Stimulated activated naive CD8-positive, alpha-beta T cell treated with anti-CD3 and anti-CD28 coated beads, Interleukin-15, Interleukin-2, amounts not matched to agents 100 ng/mL and 50 ng/mL, for 24 hours (primary cell): ENCODE measurements around the gene MYH7.
"Not testable (repeated sequence)": the region's sequence is repeated elsewhere in the genome, so short reads cannot be mapped to it uniquely, and the experiment has no call there.

Experiments
- H3K27ac Mint-ChIP-seq: one replicate; pipeline ENCODE4 v1.8.0; 2021; ENCODE audit warnings: mild to moderate bottlenecking, mixed read lengths
- H3K27me3 Mint-ChIP-seq: one replicate; pipeline ENCODE4 v1.8.0; 2021; ENCODE audit warnings: mixed read lengths
- H3K36me3 Mint-ChIP-seq: one replicate; pipeline ENCODE4 v1.8.0; 2021; ENCODE audit warnings: low read depth, mixed read lengths
- H3K4me1 Mint-ChIP-seq: one replicate; pipeline ENCODE4 v1.8.0; 2021; ENCODE audit warnings: low read depth, mixed read lengths
- H3K4me3 Mint-ChIP-seq: one replicate; pipeline ENCODE4 v1.8.0; 2021; ENCODE audit warnings: mild to moderate bottlenecking, mixed read lengths
- H3K9me3 Mint-ChIP-seq: one replicate; pipeline ENCODE4 v1.8.0; 2021; ENCODE audit warnings: mixed read lengths

MYH7 gene

DNA sequence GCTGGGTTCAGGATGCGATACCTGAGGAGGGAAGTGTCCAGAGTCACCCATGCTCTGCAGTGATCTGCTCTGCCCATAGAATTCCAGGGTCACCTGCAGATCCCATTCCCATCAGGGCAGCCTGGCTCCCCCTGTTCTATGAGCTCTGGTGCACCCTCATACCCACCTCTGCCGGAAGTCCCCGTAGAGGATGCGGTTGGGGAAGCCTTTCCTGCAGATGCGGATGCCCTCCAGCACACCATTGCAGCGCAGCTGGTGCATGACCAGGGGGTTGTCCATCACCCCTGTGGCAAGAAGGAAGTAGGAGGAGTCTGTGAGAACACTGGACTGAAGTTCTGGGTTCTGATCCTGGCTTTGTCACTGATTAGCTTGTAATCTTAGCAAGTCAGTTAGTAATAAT is 9.7 kb downstream of the MYH7 start:
- H3K27me3 Mint-ChIP-seq, H3K27ac Mint-ChIP-seq, H3K4me3 Mint-ChIP-seq, H3K9me3 Mint-ChIP-seq, H3K36me3 Mint-ChIP-seq: not testable (repeated sequence)
- peaks cover 12% of the 10 kb centered on the region for H3K4me1 Mint-ChIP-seq

DNA sequence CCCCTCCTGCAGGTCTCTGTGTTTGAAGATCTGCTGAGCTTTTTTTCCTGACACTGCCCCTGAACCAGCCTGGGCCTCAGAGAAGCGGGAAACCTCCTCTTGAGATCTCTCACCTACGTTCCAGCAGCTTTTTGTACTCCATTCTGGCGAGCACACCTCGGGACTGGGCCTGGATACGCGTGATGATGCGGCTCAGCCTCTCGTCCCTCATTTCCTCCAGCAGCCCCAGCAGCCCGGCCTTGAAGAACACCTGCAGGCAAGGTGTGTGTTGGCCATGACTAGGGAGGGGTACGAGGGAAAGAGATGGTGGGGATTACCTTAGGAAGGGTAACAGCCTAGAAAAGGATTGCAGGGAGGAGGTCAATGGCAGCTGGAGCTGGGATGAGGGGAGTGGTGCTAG is 10.3 kb downstream of the MYH7 start:
- Mint-ChIP-seq H3K27ac (no peak overlapping the region), H3K36me3 (no peaks in the 10 kb centered on the region), H3K27me3 (peaks cover 2% of the 10 kb centered on the region), H3K4me3 (no peak overlapping the region), H3K9me3 (no peaks in the 10 kb centered on the region), H3K4me1 (peaks cover 12% of the 10 kb centered on the region)

DNA sequence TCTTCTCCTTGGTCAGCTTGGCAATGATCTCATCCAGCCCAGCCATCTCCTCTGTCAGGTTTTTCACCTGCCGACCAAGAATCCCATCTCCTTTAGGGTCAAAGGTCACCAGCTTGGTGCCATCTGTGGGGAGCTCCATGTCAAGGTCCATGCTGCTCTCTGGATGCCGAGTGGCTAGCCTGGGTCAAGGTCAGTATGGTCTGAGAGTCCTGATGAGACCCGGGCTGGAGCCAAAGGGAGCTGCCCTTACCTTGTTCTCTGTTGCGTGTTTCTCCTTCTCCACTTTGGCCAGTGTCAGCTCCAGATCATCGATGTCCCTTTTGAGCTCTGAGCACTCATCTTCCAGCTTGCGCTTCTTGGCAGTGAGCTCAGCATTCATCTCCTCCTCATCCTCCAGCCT is 11.8 kb downstream of the MYH7 start:
- Mint-ChIP-seq H3K27me3 (peaks cover 4% of the 10 kb centered on the region), H3K4me3 (no peak overlapping the region), H3K27ac (no peak overlapping the region), H3K9me3 (no peaks in the 10 kb centered on the region), H3K36me3 (no peaks in the 10 kb centered on the region), H3K4me1 (peaks cover 12% of the 10 kb centered on the region)

DNA sequence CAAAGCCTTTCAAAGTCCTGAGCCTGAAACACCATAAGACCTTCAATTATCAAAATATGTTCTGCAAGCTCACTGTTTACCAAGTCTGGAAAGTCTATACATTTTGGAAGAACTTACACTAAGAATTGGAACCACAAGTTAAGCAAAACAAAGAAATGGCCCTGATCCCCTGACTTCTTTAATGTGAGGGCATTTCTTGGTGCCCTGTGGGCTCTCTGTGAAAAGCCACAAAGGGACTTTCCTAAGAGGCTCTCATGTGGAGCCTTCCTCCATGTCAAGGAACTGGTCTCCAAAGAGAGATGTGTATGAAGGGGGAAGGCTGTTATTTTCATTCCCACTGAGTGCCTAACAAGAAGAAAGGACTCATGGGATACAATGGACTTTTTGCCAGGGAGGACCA is 13.9 kb downstream of the MYH7 start:
- Mint-ChIP-seq H3K9me3 (no peaks in the 10 kb centered on the region), H3K4me3 (no peak overlapping the region), H3K27me3 (peaks cover 4% of the 10 kb centered on the region), H3K4me1 (peaks cover 12% of the 10 kb centered on the region), H3K27ac (no peak overlapping the region), H3K36me3 (no peaks in the 10 kb centered on the region)

DNA sequence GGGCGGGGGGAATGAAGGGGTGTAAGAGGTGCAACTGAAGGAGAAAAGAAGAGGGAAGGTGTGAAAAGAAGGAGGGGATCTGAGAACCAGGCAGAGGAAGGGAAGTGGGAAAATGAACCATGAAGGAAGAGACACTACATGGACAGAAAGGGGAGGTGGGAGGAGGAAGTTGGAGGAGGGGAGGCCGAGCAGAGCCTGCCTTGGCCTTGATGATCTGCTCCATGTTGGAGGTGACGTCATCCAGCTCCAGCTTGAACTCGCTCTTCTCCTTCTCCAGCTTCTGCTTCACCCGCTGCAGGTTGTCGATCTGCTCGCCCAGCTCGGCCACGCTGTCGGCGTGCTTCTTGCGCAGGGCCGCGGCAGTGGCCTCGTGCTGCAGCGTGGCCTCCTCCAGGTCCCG is 15.8 kb downstream of the MYH7 start:
- not testable (repeated sequence) for H3K27ac Mint-ChIP-seq, H3K27me3 Mint-ChIP-seq

DNA sequence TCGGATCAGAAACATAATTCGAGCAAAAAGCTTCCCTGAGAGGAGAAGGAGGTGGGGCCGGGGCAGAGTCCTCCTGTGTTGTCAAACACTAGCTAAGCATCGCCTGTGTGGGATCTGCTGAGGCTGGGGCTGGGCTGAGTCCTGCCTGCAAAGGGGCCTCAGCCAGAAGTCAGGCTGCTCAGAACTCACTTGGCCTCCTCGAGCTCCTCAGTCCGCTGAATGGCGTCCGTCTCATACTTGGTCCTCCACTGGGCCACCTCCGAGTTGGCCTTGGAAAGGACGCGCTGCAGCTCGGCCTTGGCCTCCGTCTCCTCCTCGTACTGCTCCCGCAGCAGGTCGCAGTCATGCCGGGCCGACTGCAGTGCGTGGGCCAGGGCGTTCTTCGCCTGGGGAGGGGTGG is 17.4 kb downstream of the MYH7 start:
- no peaks in the 10 kb centered on the region for H3K9me3 Mint-ChIP-seq
- H3K4me3 Mint-ChIP-seq: no peak overlapping the region
- H3K27ac Mint-ChIP-seq: no peak overlapping the region
- H3K27me3 Mint-ChIP-seq: peaks cover 4% of the 10 kb centered on the region
- H3K36me3 Mint-ChIP-seq: no peaks in the 10 kb centered on the region
- peaks cover 12% of the 10 kb centered on the region for H3K4me1 Mint-ChIP-seq

More for the DNA sequence above, 15.8 kb downstream of the MYH7 start:
- peaks cover 12% of the 10 kb centered on the region for H3K4me1 Mint-ChIP-seq
- not testable (repeated sequence) for H3K9me3 Mint-ChIP-seq, H3K36me3 Mint-ChIP-seq, H3K4me3 Mint-ChIP-seq

DNA sequence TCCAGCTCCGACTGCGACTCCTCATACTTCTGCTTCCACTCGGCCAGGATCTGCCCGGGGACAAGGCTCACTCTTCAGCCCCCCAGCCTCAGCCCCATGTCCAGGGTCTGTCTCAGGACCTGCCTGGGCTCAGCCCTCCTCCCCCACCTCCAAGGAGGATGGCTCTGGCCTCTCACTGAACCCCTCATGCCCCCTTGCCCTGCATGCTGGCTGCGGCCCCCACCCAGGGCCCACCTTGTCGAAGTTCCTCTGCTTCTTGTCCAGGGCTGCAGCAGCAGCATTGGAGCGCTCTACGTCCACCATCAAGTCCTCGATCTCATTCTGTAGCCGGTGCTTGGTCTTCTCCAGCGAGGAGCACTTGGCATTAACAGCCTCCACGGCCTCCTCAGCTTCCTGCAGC is 18.2 kb downstream of the MYH7 start:
- H3K36me3 Mint-ChIP-seq, H3K4me3 Mint-ChIP-seq, H3K27me3 Mint-ChIP-seq: not testable (repeated sequence)

DNA sequence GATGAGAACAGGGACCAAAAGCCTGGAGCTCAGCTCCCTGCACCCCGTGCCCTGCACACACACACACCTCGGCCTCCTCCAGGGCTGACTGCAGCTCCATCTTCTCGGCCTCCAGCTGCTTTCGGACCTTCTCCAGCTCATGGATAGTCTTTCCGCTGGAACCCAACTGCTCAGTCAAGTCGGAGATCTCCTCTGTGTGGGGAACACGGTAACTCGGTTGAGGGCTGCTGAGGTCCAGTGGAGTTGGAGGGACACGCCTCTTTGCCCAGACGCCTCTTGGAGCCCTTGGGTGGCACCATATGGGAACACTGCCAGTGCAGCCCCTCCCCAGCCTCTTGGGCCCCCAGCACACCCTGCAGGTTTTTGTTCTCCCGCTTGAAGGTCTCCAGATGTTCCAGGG is 18.7 kb downstream of the MYH7 start:
- H3K4me1 Mint-ChIP-seq: peaks cover 10% of the 10 kb centered on the region
- H3K9me3 Mint-ChIP-seq: no peaks in the 10 kb centered on the region
- no peak overlapping the region for H3K4me3 Mint-ChIP-seq
- H3K27me3 Mint-ChIP-seq: peaks cover 4% of the 10 kb centered on the region
- H3K27ac Mint-ChIP-seq: no peak overlapping the region
- no peaks in the 10 kb centered on the region for H3K36me3 Mint-ChIP-seq

More for the DNA sequence above, 18.2 kb downstream of the MYH7 start:
- H3K27ac Mint-ChIP-seq, H3K9me3 Mint-ChIP-seq: not testable (repeated sequence)
- peaks cover 12% of the 10 kb centered on the region for H3K4me1 Mint-ChIP-seq

DNA sequence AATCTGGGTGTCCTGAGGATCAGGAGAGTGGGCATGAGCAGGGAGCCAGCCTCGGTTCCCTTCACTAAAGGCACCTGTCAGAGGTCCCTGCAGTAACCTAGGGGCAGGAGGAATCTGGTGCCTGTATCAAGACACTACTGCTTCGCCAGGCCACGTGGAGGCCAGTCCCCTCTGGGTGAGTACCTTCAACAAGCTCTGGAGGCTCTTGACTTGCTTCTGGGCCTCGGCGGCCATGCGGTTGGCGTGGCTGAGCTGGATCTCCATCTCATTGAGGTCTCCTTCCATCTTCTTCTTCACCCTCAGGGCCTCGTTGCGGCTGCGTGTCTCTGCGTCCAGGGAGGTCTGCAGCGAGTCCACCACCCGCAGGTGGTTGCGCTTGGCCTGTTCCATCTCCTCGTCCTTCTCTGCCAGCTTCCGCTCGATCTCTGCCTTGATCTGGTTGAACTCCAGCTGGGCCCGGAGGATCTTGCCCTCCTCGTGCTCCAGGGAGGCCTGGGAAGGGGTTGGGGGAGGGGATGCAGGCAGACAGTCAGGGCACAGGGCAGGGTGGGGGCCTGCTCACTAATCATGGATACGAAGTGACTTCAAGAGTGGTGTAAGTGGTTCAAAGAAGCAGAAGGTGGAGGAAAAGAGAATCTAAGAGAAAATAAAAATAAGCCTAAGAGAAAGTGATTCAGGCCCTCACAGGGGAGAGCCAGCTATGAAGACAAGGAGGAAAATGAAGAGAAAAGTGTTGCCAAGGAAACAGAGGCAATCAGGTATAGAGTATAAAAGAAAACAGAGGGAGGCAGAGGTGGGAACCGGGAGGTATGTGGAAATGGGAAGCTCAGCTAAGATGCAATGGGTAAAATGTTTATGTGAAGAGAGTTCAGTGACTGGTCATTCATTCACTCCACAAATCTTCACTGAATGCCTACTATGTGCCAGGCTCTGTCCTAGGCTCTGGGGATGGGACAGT is 19.4 kb downstream of the MYH7 start:
- peaks cover 3% of the 10 kb centered on the region for H3K4me1 Mint-ChIP-seq
- H3K9me3 Mint-ChIP-seq: no peaks in the 10 kb centered on the region
- no peak overlapping the region for H3K4me3 Mint-ChIP-seq
- peaks cover 4% of the 10 kb centered on the region for H3K27me3 Mint-ChIP-seq
- H3K27ac Mint-ChIP-seq: no peak overlapping the region
- no peaks in the 10 kb centered on the region for H3K36me3 Mint-ChIP-seq

DNA sequence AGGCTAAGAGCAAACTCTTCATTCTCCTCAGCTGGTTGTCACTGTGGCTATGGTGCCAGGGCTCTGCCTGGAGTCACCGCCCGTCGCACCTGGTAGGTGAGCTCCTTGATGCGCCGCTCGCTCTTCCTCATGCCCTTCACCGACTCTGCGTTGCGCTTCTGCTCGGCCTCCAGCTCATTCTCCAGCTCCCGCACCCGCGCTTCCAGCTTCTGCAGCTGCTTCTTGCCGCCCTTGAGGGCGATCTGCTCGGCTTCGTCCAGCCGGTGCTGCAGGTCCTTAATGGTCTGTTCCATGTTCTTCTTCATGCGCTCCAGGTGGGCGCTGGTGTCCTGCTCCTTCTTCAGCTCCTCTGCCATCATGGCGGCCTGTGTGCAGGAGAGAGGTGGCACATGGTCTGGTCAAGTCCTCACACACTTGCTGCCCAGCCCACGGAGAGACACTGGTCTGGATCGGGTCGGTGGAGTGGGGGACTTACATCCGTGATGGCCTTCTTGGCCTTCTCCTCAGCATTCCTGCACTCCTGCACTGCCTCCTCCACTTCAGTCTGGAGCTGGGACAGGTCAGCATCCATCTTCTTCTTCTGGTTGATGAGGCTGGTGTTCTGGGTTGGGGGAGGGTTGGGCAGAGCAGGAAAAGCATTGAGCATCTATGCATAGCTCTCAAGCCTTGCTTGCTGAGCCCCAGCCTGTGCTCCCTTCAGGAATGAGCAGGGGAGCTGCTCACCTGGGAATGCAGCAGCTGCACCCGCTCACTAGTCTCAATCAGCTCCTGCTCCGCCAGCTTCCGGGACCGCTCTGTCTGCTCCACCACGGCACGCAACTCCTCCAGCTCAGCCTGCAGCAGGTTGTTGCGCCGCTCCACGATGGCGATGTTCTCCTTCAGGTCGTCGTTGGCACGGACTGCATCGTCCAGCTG is 20.3 kb downstream of the MYH7 start:
- Mint-ChIP-seq H3K4me3 (no peak overlapping the region), H3K27ac (no peak overlapping the region), H3K9me3 (no peaks in the 10 kb centered on the region), H3K27me3 (peaks cover 1% of the 10 kb centered on the region), H3K4me1 (no peaks in the 10 kb centered on the region), H3K36me3 (no peaks in the 10 kb centered on the region)

DNA sequence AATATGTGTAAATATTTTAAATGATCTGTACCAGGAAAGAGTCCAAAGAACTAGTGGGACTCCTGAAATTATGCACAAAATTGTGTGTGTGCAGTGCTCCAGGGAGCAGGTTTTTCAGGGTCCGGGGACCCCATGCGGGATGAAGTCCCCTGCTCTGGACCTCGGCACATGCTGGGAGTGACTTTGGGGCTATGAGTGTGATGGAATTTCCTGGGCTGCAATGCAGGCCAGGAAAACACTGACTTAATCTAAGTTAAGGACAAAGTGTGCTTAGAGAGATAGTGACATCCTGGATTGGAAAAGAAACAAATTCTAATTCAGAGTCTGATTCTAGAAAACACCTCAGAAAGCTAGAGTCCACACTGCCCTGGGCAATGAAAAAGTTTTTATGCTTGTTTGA is 21.2 kb downstream of the MYH7 start:
- Mint-ChIP-seq H3K27me3 (no peaks in the 10 kb centered on the region), H3K36me3 (no peaks in the 10 kb centered on the region), H3K9me3 (no peaks in the 10 kb centered on the region), H3K4me3 (no peak overlapping the region), H3K4me1 (no peaks in the 10 kb centered on the region), H3K27ac (no peak overlapping the region)

DNA sequence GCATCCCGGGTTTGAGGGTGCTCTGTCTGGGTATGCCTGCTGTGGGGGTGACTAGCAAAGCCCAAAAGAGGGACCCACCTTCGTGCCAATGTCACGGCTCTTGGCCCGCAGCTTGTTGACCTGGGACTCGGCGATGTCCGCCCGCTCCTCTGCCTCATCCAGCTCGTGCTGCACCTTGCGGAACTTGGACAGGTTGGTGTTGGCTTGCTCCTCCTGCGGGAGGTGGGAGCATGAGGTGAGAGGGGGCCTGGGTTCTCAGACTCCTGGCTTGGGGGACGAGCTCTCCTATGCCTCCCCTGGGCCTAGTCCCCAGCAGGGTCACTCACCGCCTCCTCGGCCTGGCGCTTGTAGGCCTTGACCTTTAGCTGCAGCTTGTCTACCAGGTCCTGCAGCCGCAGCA is 21.8 kb downstream of the MYH7 start:
- H3K27ac Mint-ChIP-seq: no peak overlapping the region

DNA sequence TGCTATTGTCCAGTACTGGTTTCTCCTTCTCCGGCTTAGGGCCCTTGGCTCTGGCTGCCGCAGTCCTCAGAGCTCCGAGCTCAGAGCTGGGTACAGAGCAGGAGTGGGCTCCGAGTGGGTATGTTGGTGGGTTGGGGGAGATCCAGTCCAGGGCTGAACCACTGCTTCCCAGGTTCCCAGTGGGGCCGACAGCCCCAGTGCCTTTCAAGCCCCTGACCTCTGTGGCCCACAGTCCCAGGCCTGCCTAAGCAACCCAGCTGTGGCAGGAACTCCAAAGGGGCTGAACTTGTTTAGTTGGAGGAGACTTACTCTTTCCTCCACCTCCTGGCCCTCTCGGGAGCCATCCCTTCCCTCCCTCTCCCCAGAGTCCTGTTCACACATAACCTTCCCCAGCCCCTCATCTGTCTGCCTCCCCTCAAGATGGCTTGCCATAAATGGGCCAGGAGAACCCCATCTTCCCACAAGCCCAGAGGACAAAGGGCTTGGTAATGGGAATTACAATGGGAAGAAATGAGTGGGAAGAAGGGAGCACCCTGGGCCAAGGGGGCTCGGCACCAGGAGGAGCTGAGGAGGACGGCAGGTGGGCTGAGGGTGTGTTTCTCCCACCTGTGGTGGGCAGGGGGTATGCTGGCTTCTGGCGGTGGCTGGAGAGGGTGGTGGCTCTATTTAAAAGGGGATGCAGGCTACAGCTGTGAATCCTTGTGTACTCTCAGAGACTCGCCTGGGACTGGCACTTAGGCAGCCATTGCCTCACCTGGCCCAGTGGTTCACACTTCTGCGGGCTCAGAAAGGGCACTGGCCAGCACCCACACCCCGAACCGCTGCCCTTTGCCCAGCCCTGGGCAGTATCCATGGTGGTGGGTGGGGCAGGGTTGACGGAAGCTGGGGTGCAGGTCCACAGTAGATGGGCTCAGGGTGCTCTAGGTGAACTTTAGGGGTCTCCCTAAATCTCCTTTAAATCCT is 23.6 kb downstream of the MYH7 start:
- H3K27ac Mint-ChIP-seq: no peak overlapping the region
- no peak overlapping the region for H3K4me3 Mint-ChIP-seq
- peaks cover 6% of the 10 kb centered on the region for H3K27me3 Mint-ChIP-seq
- no peaks in the 10 kb centered on the region for H3K4me1 Mint-ChIP-seq
- H3K36me3 Mint-ChIP-seq: no peaks in the 10 kb centered on the region
- H3K9me3 Mint-ChIP-seq: no peaks in the 10 kb centered on the region

More for the DNA sequence above, 21.8 kb downstream of the MYH7 start:
- no peak overlapping the region for H3K4me3 Mint-ChIP-seq
- H3K27me3 Mint-ChIP-seq: no peaks in the 10 kb centered on the region
- no peaks in the 10 kb centered on the region for H3K9me3 Mint-ChIP-seq
- H3K36me3 Mint-ChIP-seq: no peaks in the 10 kb centered on the region
- no peaks in the 10 kb centered on the region for H3K4me1 Mint-ChIP-seq

DNA sequence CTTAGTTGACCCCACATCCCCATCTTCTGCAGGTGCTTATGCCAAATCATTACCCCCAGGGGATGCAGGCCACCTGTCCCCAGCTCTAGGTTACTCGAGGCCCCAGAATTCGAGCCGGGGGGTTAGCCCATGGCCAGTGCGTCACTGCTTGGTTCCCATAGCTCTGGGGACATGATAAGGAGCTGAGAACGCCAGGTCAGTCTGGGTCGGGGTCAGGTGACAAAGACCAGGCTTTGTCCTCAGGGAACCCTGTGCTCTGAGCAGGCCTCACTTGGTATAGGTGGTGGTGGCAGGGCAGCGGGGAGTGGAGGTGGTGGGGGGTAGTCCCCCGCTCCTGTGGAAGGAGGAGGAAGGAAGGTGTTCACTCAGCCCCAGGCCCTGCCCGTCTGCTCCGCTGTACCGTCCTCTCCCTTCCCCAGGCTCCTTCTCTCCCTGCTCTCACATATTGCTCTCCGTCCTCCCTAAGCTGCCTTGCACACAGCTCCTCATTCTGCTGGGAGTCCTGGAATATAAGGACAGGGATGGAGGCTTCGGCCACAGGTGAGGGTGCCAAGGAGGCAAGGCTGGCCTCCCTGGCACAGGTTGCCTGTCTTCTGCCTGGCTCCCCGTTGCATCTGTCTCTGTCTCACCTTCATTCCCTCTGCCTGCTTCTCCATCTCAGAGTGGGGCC is 25.4 kb downstream of the MYH7 start:
- Mint-ChIP-seq H3K4me3 (no peak overlapping the region), H3K4me1 (no peaks in the 10 kb centered on the region), H3K9me3 (no peaks in the 10 kb centered on the region), H3K36me3 (no peaks in the 10 kb centered on the region), H3K27me3 (peaks cover 6% of the 10 kb centered on the region), H3K27ac (no peak overlapping the region)
